ENCODE measurements around the gene NKAIN1. TPM values are rescaled to one million over a fixed set of nuclear protein-coding genes. Genes with fewer than 3 reads are reported as not detected.

Gene NKAIN1
- total and polyA plus RNA-seq, 2 experiments from 2014 or later: 14.7 to 56.7 TPM

GRCh38 chr1:31266547-31266946 lies 26.9 kb upstream of the NKAIN1 start:
- H3K4me3 Mint-ChIP-seq: no peak overlapping the region
- Histone ChIP-seq H3K4me1 (ENCODE audit: insufficient read depth) (no peaks in the 10 kb centered on the region), H3K27ac (ENCODE audit: low read depth) (no peak overlapping the region), H3K4me3 (no peak overlapping the region), H3K27me3 (ENCODE audit: insufficient read depth) (no peaks in the 10 kb centered on the region), H3K79me2 (replicated peaks; ENCODE audit: insufficient read depth) (no peaks in the 10 kb centered on the region), H3F3A (replicated peaks; ENCODE audit: low read depth) (no peaks in the 10 kb centered on the region; the same call in 1 of the 2 replicates), H3K9me2 (ENCODE audit: insufficient read depth) (no peaks in the 10 kb centered on the region), H4K20me1 (replicated peaks; ENCODE audit: insufficient read depth) (peaks cover 24% of the 10 kb centered on the region), H3K4me2 (no peak overlapping the region), H2AFZ (no peak overlapping the region), H3K36me3 (ENCODE audit: insufficient read depth) (peaks cover 69% of the 10 kb centered on the region)
- DNase-seq (ENCODE audit: low spot score) (no peak), ATAC-seq (no peak)
- H3K27ac Mint-ChIP-seq: no peak overlapping the region
- H3K9me3 Mint-ChIP-seq: no peaks in the 10 kb centered on the region
- peaks cover 92% of the 10 kb centered on the region for H3K36me3 Mint-ChIP-seq (ENCODE audit: low read depth)
- TF ChIP-seq EZH2phosphoT487 (IDR thresholded peaks at IDR 0.05; ENCODE audit: unreplicated experiment) (no peak), ETS1 (IDR thresholded peaks at IDR 0.05) (no peak)
- H3K27me3 Mint-ChIP-seq (ENCODE audit: insufficient read depth, low read depth, poor library complexity): peaks cover 3% of the 10 kb centered on the region
- H3K4me1 Mint-ChIP-seq: no peaks in the 10 kb centered on the region

GRCh38 chr1:31264790-31265386 lies 25.2 kb upstream of the NKAIN1 start:
- H3K36me3 ChIP-seq (ENCODE audit: insufficient read depth): peaks cover 70% of the 10 kb centered on the region
- no peak overlapping the region for H3K27ac ChIP-seq (ENCODE audit: low read depth)
- ATAC-seq (no peak), DNase-seq (ENCODE audit: low spot score) (no peak)
- H3K36me3 Mint-ChIP-seq (ENCODE audit: low read depth): peaks cover 92% of the 10 kb centered on the region
- H3K4me1 Mint-ChIP-seq: no peaks in the 10 kb centered on the region
- no peaks in the 10 kb centered on the region for H3K9me3 Mint-ChIP-seq
- peaks cover 3% of the 10 kb centered on the region for H3K27me3 Mint-ChIP-seq (ENCODE audit: insufficient read depth, low read depth, poor library complexity)
- H3K4me2 ChIP-seq: no peak overlapping the region
- no peaks in the 10 kb centered on the region; the same call in 1 of the 2 replicates for H3F3A ChIP-seq (replicated peaks; ENCODE audit: low read depth)
- no peak overlapping the region for H3K4me3 Mint-ChIP-seq
- H3K9me2 ChIP-seq (ENCODE audit: insufficient read depth): no peaks in the 10 kb centered on the region
- no peaks in the 10 kb centered on the region for H3K4me1 ChIP-seq (ENCODE audit: insufficient read depth)
- H3K27ac Mint-ChIP-seq: no peak overlapping the region
- no peak overlapping the region for H3K4me3 ChIP-seq
- no peaks in the 10 kb centered on the region for H3K27me3 ChIP-seq (ENCODE audit: insufficient read depth)
- no peak overlapping the region for H2AFZ ChIP-seq
- H3K79me2 ChIP-seq (replicated peaks; ENCODE audit: insufficient read depth): no peaks in the 10 kb centered on the region
- peaks cover 20% of the 10 kb centered on the region for H4K20me1 ChIP-seq (replicated peaks; ENCODE audit: insufficient read depth)
- no peak for TF ChIP-seq STAT1 (IDR thresholded peaks at IDR 0.05; ENCODE audit: unreplicated experiment)
- TF ChIP-seq POLR2AphosphoS5 (IDR thresholded peaks at IDR 0.05; ENCODE audit: low read depth): no peak
- TF ChIP-seq JUNB (IDR thresholded peaks at IDR 0.05; ENCODE audit: unreplicated experiment): no peak
- no peak for TF ChIP-seq ZNF331 (CRISPR knock-in tag; IDR thresholded peaks at IDR 0.05; ENCODE audit: low read depth)
- TF ChIP-seq REST (IDR thresholded peaks at IDR 0.05; ENCODE audit: unreplicated experiment): no peak
- TF ChIP-seq ZNF462 (CRISPR knock-in tag; IDR thresholded peaks at IDR 0.05): no peak
- TF ChIP-seq NANOG (IDR thresholded peaks at IDR 0.05; ENCODE audit: borderline replicate concordance): no peak
- no peak for TF ChIP-seq EZH2 (IDR thresholded peaks at IDR 0.05; ENCODE audit: low read depth, unreplicated experiment)
- TF ChIP-seq CREB1 (CRISPR knock-in tag; IDR thresholded peaks at IDR 0.05; ENCODE audit: low read depth): no peak

Data from GM23338 (cell line).